GM23338 (cell line): ENCODE data around the gene WDR53.
"Not testable (repeated sequence)": the region's sequence is repeated elsewhere in the genome, so short reads cannot be mapped to it uniquely, and the experiment has no call there.

ENCODE experiments used
- CREB1 ChIP-seq: fragments of 250-450 bp; sonication (Bioruptor Pico); IDR thresholded peaks from 2 replicates; pipeline ENCODE4 v1.5.0; 2020; ENCODE audit warnings: low read depth, mild to moderate bottlenecking, moderate library complexity
- EZH2 ChIP-seq: fragments of 200-600 bp; sonication (generic); IDR thresholded peaks from one replicate; pipeline ENCODE4 v1.8.0; 2017; ENCODE audit warnings: antibody characterized with exemption, mild to moderate bottlenecking, low read depth; ENCODE audit not compliant: unreplicated experiment
- EZH2phosphoT487 ChIP-seq: fragments of 200-600 bp; sonication (generic); IDR thresholded peaks from one replicate; pipeline ENCODE4 v1.8.1; 2018; ENCODE audit warnings: antibody characterized with exemption; ENCODE audit not compliant: unreplicated experiment
- JUNB ChIP-seq: IDR thresholded peaks from one replicate; pipeline ENCODE4 v1.6.1; 2016; ENCODE audit warnings: antibody characterized with exemption; ENCODE audit not compliant: unreplicated experiment
- POLR2AphosphoS5 ChIP-seq: IDR thresholded peaks from 2 replicates; pipeline ENCODE4 v1.6.1; 2016; ENCODE audit warnings: antibody characterized with exemption, low read depth
- ZNF331 ChIP-seq: fragments of 250-450 bp; sonication (Bioruptor Pico); IDR thresholded peaks from 2 replicates; pipeline ENCODE4 v1.5.0; 2020; ENCODE audit warnings: low read depth, mild to moderate bottlenecking, moderate library complexity
- TF ChIP-seq, protein P1 (sequence below), 2 experiments: fragments of 200-600 bp in 1 of 2; sonication (generic) in 1 of 2; conservative IDR thresholded peaks; 2 replicates each; pipeline versions ENCODE4 v1.5.1 to v1.6.1; 2016 to 2017; ENCODE audit warnings: antibody characterized with exemption in 2 of 2, low read depth in 2 of 2, mild to moderate bottlenecking in 2 of 2, moderate library complexity in 1 of 2
- TF ChIP-seq, protein P2 (sequence below): IDR thresholded peaks from one replicate; pipeline ENCODE4 v1.6.1; 2018; ENCODE audit warnings: antibody characterized with exemption; ENCODE audit not compliant: unreplicated experiment
- TF ChIP-seq, protein P3 (sequence below): IDR thresholded peaks from 2 replicates; pipeline ENCODE4 v1.6.1; 2016; ENCODE audit warnings: antibody characterized with exemption

DNA sequence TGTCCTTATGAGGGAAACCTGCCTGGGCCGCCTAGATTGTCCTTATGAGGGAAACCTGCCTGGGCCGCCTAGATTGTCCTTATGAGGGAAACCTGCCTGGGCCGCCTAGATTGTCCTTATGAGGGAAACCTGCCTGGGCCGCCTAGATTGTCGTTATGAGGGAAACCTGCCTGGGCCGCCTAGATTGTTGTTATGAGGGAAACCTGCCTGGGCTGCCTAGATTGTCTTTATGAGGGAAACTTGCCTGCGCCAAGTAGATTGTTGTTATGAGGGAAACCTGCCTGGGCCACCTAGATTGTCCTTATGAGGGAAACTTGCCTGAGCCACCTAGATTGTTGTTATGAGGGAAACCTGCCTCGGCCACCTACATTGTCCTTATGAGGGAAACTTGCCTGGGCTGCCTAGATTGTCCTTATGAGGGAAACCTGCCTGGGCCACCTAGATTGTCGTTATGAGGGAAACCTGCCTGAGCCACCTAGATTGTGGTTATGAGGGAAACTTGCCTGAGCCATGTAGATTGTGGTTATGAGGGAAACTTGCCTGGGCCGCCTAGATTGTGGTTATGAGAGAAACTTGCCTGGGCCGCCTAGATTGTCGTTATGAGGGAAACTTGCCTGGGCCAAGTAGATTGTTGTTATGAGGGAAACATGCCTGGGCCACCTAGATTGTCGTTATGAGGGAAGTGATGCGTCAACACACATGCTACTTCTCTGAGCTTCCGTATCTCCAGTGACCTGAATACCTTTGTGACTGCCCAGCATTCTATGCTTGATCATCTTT is 56.5 kb downstream of the WDR53 start:
- TF ChIP-seq, protein P1, sequence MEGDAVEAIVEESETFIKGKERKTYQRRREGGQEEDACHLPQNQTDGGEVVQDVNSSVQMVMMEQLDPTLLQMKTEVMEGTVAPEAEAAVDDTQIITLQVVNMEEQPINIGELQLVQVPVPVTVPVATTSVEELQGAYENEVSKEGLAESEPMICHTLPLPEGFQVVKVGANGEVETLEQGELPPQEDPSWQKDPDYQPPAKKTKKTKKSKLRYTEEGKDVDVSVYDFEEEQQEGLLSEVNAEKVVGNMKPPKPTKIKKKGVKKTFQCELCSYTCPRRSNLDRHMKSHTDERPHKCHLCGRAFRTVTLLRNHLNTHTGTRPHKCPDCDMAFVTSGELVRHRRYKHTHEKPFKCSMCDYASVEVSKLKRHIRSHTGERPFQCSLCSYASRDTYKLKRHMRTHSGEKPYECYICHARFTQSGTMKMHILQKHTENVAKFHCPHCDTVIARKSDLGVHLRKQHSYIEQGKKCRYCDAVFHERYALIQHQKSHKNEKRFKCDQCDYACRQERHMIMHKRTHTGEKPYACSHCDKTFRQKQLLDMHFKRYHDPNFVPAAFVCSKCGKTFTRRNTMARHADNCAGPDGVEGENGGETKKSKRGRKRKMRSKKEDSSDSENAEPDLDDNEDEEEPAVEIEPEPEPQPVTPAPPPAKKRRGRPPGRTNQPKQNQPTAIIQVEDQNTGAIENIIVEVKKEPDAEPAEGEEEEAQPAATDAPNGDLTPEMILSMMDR (conservative IDR thresholded peaks at IDR 0.05; ENCODE audit: low read depth in 2 of 2): not testable (repeated sequence)
- TF ChIP-seq CREB1 (CRISPR knock-in tag); EZH2phosphoT487; EZH2; POLR2AphosphoS5; ZNF331; JUNB: not testable (repeated sequence)
- TF ChIP-seq, protein P2, sequence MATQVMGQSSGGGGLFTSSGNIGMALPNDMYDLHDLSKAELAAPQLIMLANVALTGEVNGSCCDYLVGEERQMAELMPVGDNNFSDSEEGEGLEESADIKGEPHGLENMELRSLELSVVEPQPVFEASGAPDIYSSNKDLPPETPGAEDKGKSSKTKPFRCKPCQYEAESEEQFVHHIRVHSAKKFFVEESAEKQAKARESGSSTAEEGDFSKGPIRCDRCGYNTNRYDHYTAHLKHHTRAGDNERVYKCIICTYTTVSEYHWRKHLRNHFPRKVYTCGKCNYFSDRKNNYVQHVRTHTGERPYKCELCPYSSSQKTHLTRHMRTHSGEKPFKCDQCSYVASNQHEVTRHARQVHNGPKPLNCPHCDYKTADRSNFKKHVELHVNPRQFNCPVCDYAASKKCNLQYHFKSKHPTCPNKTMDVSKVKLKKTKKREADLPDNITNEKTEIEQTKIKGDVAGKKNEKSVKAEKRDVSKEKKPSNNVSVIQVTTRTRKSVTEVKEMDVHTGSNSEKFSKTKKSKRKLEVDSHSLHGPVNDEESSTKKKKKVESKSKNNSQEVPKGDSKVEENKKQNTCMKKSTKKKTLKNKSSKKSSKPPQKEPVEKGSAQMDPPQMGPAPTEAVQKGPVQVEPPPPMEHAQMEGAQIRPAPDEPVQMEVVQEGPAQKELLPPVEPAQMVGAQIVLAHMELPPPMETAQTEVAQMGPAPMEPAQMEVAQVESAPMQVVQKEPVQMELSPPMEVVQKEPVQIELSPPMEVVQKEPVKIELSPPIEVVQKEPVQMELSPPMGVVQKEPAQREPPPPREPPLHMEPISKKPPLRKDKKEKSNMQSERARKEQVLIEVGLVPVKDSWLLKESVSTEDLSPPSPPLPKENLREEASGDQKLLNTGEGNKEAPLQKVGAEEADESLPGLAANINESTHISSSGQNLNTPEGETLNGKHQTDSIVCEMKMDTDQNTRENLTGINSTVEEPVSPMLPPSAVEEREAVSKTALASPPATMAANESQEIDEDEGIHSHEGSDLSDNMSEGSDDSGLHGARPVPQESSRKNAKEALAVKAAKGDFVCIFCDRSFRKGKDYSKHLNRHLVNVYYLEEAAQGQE: not testable (repeated sequence)
- TF ChIP-seq, protein P3, sequence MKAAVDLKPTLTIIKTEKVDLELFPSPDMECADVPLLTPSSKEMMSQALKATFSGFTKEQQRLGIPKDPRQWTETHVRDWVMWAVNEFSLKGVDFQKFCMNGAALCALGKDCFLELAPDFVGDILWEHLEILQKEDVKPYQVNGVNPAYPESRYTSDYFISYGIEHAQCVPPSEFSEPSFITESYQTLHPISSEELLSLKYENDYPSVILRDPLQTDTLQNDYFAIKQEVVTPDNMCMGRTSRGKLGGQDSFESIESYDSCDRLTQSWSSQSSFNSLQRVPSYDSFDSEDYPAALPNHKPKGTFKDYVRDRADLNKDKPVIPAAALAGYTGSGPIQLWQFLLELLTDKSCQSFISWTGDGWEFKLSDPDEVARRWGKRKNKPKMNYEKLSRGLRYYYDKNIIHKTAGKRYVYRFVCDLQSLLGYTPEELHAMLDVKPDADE: not testable (repeated sequence)
